GM19463 (cell line): ENCODE results near the gene PTH1R.

Experiments used
- ATAC-seq: cut with Tn5 transposase; IDR thresholded peaks from one replicate; pipeline ENCODE4 v1.9.1; 2021; ENCODE audit warnings: mild to moderate bottlenecking, moderate library complexity; ENCODE audit not compliant: unreplicated experiment

PTH1R gene

GRCh38 chr3:46926871-46927717 lies 49.6 kb downstream of the PTH1R start:
- ATAC-seq: peak; percentile 61

GRCh38 chr3:46927718-46928073 lies 50.2 kb downstream of the PTH1R start:
- no peak for ATAC-seq

GRCh38 chr3:46928282-46928681 lies 50.8 kb downstream of the PTH1R start:
- ATAC-seq: no peak

GRCh38 chr3:46929324-46929723 lies 51.8 kb downstream of the PTH1R start:
- ATAC-seq: no peak

- ATAC-seq: no peak
Measured at GRCh38 chr3:46930166-46930944, 52.8 kb downstream of the PTH1R start.

GRCh38 chr3:46930945-46931403 lies 53.5 kb downstream of the PTH1R start:
- no peak for ATAC-seq

GRCh38 chr3:46931631-46932331 lies 54.3 kb downstream of the PTH1R start:
- no peak for ATAC-seq

- no peak for ATAC-seq
Measured at GRCh38 chr3:46932455-46933225, 55.1 kb downstream of the PTH1R start.

GRCh38 chr3:46933261-46933660 lies 55.7 kb downstream of the PTH1R start:
- no peak for ATAC-seq

- ATAC-seq: no peak
Measured at GRCh38 chr3:46934072-46934471, 56.6 kb downstream of the PTH1R start.

GRCh38 chr3:46934498-46935167 lies 57.1 kb downstream of the PTH1R start:
- ATAC-seq: no peak

- no peak for ATAC-seq
Measured at GRCh38 chr3:46935168-46935858, 57.8 kb downstream of the PTH1R start.

GRCh38 chr3:46935989-46936558 lies 58.6 kb downstream of the PTH1R start:
- ATAC-seq: no peak

GRCh38 chr3:46936733-46937250 lies 59.3 kb downstream of the PTH1R start:
- no peak for ATAC-seq

GRCh38 chr3:46938118-46938517 lies 60.6 kb downstream of the PTH1R start:
- ATAC-seq: no peak

GRCh38 chr3:46939578-46940445 lies 62.3 kb downstream of the PTH1R start:
- ATAC-seq: no peak

- ATAC-seq: no peak
Measured at GRCh38 chr3:46942076-46942475, 64.6 kb downstream of the PTH1R start.
